Stimulated activated CD4-positive, alpha-beta T cell treated with anti-CD3 and anti-CD28 coated beads, Interleukin-1b, Interleukin-23, amount 100 ng/mL, for 24 hours (primary cell): ENCODE data around the gene TXNRD1.
A peak's percentile ranks its signal among the peaks of the same experiment; 100 is the strongest.
"Not testable (repeated sequence)": the region's sequence is repeated elsewhere in the genome, so short reads cannot be mapped to it uniquely, and the experiment has no call there.

Experiments
- DNase-seq, 4 experiments: peaks; one replicate each; pipeline ENCODE4 v3.0.0-alpha.2; 2020; ENCODE audit warnings: low read depth in 4 of 4, low spot score in 1 of 4

The TXNRD1 gene

DNA sequence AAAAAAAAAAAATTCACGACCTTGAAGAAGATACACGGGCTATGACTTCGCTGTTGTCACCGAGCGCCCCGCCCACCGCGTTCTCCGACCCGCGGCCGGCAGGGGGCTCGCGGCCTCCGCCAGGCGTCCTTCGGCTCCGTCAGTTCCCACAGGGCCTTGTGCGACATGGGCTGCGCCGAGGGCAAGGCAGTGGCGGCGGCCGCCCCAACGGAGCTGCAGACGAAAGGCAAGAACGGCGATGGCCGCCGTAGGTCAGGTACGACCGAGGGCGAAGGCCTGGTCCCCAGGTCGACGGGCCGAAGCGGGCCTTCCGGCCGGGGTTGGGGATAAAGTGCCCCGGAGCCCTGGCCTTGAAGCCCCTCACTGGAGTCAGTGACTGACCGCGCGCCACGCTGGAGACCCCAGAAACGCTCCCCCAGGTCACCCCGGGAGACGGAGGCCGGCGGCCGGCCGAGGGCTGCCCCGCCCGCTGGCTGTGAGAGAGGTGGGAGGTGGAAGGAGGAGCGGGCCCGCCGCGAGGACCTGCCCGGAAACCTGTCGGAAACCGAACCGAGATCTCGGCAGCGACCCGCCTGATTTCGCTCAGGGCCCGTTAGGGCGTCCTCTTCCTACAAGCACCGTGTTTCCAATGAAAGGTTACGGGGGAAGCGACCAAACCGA is at the start of gene TXNRD1:
TSS of gene TXNRD1 (plus strand) at position 142 of the 660 bp plus-strand sequence. CDS start at position 166, 24 bp downstream.
- peak; percentile 57 to 77 (median 70) for DNase-seq

DNA sequence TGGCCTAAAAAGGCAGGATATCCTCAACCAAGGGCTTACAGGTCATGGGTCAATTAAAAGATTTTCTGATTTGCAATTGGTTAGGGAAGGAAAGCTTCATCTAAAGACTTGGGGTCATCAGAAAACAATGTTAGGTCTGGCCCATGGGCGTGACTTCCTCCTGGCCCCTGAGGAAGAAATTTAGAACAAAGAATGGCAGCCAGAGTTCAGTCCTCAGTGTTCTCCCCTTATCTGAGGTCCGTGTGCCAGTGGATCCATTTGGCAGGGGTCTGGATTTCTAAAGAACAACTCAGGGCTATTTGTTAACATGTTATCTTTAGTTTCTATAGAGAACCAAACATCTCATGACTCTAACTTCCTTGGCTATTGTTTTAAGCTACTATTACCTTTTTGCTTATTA is 49.8 kb upstream of the TXNRD1 start:
- DNase-seq: no peak

DNA sequence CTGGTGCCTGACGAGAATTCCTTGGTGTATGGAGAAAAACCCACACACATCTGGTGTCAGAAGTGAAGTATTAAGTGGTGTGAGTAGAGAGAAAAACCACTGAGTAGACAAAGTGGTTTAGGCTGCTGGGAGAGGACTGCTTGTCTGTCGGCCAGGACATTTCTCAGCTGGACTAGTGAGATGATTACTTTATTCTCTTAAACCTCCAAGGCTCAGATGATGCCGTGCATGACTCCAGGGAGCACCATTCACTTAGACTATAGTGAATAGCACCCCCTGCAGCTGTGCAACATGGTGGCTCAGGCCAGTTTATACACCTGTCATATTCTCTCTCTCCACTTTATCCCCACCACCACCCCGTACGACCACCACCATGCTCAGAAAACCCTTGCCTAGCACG is 49.1 kb upstream of the TXNRD1 start:
- no peak for DNase-seq

DNA sequence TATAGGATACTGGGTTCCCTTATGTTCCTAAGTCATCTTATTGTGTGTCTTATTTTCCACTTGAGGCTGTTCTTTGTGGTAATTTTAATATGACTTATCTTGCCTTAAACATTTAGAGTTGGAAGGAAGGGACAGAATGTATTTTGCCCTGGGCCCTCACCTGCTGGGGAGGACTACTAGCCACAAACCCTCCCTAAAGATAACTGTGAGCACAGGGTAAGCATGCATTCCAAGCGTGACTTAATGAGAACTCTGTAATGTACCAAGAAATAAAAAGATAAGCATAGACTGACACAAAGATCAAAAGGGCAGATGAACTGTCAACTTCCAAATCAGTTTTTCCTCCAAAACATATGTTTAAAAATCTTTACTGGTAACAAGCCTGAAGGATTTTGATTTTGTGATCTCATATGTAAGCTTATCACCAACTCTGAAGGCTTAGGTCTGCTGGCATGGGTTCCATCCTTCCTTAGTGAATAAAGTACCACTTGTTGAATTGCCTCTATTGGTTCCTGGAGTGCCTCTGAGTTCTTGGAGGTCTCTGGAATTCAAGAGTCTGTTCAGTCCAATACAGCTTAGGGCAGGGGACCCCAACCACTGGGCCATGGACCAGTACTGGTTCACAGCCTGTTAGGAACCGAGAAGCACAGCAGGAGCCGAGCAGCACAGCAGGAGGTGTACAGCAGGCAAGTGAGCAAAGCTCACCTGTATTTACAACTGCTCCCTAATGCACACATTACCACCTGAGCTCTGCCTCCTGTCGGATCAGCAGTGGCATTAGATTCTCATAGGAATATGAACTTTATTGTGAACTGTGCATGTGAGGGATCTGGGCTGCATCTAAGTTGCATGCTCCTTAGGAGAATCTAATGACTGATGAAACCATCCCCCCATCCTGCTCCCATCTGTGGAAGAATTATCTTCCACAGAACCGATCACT is 47.8 kb upstream of the TXNRD1 start:
- DNase-seq: no peak

DNA sequence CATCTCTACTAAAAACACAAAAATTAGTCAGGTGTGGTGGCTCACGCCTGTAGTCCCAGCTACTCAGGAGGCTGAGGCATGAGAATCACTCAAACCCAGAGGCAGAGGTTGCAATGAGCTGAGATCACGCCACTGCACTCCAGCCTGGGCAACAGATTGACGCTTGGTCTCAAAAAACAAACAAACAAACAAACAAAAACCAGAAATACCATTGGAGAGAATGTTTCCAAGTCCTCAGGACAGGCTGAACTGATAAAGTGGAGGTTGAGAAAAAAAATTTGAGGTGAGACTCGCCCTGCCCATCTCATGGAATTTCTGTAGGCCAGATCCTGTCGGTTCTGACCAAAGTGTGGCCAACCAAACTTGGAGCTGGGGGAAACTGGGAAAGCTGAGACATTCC is 47.0 kb upstream of the TXNRD1 start:
- no peak for DNase-seq

DNA sequence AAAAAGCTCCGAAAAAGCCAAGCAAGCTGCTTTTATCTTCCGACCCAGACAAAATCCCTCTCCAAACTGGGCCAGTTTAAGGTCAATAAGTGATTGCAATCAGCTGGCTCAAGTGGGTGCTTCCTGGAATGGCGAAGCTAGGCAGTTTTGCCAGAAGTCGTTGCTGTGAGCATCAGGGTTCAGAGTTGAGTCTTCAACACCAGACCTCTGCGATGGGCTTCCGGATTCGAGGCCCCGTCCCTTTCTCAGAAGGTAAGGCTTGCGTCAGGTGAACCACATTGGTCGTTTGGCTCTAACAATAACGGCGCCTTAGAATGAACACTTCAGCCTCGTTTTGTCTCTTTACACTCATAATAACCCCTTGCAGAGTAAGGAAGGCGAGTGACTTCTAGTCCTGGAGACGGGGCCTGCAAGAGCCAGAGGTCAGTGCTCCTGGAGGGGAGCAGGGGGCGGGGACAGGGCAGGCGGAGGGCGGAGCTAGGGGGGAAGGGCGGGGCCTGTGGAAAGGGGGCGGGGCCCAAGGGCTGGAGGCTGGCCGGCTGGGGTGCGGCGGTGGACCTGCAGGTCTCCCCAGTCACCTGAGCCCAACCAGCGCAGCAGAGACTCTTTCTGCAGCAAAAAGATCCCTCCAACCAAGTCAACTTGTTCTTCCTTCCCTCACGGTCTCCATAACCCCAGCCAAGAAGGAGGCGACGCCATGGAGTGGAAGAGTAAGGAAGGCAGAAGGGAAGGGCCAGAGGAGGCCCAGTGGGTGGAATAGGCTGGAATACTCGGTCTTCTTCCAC is 43.6 kb upstream of the TXNRD1 start:
- no peak for DNase-seq

DNA sequence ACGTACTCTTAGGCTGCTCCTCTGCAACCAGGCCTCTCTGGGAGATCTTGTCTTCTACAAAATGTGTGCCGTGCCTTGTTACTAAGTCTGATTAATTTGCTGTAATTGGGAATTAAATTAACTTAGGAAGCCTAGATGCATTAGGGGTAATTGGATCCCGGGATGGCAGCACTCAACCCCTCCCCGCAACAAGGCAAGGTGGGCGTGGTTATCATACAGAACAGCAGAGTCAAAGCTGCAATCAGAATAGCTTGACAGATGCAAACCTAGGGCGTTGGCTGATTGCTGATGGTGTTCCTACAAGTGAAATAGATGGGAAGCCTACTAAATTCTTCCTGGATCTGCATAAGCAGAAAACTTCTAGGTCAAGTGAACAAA is 43.0 kb upstream of the TXNRD1 start:
- DNase-seq: no peak

DNA sequence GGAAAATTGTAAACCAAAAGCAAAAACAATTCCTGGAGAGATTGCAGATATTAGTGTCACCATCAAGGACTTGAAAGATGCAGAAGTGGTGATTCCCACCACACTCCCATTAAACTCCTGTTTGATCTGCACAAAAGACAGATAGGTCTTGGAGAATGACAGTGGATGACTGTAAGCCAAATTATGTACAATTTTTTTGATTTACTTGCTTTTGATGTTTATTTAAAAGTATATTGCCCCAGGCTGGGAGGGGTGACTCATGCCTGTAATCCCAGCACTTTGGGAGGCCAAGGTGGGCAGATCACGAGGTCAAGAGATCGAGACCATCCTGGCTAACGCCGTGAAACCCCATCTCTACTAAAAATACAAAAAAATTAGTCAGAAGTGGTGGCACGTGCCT is 41.8 kb upstream of the TXNRD1 start:
- DNase-seq: not testable (repeated sequence)

DNA sequence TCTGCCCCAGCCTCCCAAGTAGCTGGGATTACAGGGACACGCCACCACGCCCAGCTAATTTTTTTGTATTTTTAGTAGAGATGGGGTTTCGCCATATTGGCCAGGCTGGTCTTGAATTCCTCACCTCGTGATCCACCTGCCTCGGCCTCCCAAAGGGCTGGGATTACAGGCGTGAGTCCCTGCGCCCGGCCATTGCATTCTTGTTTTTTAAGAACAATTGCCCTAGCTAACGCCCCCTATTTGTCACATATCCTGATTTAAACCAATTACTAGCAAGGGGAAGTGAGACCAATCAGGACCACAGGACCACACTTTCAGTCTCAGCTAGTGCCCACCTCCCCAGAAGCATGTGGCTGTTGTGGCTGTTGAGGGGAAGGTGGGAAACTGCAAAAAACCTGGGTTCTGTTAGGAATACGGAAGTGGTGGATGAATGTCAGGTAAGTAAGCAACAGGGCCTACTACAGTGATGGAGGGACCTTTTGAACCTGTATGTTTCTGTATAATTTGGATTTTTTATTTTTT is 39.8 kb upstream of the TXNRD1 start:
- no peak for DNase-seq

DNA sequence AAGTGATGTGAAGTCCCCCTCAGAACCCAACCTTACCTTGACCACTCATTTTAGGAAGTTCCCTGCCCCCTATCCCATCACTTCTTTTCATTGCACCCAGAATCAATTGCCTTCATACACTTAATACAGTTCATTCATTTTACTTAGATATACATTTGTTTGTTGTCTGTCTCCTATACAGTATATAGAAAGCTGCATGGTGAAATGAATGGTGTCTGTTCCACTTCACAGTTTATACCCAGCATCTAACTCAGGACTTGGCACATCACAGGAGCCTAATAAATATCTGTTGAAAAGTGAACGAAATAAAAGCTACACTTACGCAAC is 38.3 kb upstream of the TXNRD1 start:
- no peak for DNase-seq

DNA sequence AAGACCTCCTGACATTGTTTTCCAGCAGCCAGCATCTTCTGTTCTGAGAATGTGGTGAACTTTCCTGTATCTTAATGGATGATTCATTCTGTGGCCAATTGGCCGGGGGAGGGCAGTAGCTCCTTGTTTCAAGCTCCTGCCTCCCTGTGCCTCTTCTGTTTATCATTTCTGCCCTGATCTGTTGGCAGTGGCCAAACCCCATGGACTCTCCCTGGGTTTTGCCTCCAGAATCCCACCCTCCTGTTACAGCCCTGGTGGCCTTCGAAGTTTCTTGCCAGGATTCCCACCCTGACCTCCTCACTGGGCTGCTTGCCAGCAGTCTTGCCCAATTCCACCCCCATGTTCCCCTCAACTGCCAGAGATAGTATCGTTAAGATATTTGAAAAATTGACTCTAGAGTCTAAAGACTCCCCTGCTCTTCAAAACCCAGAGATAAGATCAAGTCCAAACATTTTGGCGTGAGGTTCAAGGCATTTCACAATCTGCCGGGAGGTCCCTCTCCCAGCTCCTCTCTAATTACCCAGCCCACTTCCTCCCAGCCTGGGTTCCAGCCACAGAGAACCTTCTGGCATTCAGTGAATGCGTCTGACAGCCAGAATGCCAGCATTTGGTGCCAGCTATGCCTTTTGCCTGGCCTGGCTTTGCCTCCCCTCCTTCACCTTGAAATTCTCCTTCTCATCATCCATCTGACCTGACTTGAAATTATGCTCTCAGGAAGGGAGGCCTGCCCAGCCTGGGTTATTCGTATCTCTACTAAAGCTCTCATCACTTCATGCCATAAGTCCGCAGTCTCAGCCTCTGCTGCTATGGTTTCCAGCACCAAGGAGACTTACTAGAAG is 37.7 kb upstream of the TXNRD1 start:
- no peak for DNase-seq

DNA sequence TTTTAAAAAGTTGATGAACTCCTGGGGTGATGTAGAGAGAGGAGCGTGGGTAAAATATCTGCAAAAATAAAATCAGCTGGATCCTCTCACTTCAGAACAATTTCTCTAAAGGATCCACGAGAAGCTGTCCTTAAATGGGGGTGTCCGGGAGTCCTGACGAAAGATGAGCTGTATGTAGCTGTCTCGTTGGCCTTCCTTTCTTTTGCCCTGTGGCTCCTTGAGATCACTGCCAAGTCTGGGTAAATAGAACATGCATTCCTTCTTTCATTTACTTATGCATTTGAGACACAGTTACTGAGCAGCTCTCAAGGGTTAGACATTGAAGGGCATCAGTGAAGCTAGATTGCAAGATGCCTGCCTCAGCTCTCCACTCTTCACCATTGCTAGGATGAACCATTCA is 35.2 kb upstream of the TXNRD1 start:
- DNase-seq: no peak

DNA sequence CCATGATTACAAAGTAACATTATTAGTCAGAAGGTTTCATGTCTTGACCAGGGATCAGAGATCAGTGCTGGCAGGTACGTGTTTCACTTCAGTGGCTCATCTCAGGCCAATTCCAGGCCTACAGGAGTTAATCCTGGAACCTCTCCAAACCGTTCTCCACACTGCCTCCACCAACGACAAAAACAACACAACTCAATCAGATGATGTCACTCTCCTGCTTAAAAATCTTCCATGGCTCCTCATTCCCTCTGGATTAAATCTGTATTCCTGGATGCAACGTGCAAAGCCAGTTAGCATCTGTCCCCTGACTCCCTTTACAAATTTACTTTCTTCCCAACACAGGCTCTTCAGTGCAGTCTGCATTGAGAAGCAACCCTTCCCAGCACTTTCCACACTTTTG is 34.3 kb upstream of the TXNRD1 start:
- DNase-seq: no peak

DNA sequence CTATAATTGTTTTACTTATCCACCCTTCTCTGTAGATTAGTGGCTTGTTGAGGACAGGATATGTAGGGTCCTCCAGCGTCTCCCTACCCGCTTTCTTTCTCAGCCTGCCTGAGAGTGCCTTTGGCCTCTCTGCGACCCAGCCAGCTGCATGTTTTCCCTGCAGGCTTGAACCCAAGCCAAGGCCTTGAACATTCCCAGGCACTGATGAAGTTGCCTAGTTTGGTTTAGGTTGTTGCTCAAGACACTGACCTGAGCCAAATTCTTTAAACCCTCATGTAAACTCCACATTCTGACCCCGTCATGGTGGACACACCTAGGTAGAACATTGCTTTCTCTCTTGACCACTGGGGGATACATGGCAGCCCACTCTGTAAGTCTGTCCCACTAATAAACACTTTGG is 33.4 kb upstream of the TXNRD1 start:
- DNase-seq: no peak

DNA sequence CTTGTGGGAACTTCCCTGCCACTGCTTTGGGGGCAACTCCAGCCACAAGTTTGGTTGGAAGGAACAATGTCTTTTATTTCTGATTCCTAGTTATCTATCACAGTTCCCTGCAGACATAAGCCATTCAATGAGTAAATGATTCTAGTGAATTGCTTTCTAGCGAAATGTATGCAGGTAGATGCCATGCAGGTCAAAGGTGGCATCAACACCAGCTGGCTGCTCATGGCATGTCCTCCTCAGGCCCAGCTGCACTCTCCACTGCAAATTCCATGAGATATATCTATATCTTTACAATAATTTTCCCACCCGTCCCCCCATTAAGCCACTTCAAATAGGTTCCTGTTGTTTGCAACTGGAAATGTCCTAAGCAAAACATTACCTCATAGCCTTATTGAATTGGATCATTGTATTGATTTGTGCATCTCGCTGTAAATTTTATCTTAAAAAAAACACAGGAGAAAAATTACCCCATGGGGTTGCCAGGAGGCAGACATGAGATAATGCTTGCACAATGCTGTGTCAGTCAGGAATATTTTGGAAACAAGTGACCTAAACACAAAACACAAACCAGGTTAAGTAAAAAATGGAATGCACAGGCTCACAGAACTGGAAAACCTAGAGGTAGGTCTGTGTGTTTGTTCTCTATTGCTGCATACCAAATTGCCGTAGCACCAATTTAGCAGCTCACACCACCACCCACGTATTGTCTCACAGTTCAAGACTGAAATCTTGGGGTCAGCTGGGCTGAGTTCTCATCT is 32.8 kb upstream of the TXNRD1 start:
- no peak for DNase-seq

DNA sequence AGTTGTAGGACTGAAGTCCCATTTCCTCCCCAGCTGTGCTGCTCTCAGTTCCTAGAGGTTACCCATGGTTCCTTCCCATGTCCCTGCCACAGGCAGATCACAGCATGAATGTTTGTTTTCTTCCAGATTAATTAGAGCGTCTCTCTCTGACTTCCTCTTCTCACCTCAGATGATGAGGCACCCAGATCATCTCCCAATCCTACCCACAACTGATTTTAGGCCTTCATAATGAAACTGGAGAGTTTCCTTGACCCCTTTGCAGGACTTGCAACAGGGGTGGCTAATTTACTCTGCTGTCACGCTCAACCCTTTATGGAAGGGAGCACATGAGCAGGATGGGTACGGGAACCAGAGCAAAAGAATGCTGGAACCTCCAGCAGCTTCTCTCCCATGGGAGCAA is 32.1 kb upstream of the TXNRD1 start:
- DNase-seq: no peak

DNA sequence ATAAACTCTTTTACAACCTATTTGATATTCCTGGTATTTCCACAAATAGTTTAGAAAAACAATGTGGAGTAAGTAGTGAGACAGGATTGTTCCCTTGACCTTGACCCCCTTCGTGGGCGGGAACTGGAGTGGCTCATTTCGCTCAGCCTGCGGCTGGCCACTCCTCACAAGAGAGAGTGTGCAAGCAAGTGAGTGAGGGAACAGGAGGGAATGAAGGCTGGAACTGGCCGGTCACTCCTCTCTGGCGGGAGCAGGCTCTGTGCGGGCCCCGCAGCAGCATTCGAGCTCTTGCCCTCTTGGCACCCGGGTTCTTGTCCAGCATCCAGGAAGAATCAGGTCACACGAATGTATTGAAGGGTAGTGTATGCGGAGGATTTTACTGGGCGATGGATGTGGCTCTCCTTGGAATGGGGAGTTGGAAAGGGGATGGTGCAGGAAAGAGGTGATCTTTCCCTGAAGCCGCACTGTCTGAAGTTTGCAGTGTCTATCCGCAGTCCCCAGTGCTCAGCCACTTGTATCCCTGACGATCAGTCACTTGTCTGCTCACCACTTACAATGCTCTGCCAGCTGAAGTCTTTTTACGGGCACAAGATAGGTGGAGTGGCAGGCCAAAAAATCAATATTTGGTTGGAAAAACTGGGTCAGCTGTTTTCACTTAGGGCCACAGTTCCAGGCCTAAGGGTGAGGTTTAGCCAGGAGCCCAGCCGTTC is 28.0 kb upstream of the TXNRD1 start:
- DNase-seq: no peak

DNA sequence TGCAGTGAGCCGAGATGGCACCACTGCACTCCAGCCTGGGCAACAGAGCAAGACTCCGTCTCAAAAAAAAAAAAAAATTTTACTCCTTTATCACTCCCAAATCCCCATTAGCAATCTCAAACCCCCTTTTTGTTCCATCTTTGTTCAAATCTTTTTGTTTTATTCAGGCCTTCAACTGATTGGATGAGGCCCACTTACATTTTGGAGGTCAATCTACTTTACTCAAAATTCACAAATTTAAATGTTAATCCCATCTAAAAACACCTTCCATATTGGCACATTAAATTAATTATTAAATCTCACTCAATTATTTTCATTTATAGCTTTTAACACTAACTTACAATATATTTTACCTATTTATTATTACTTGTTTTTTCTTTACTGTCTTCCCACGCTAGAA is 27.0 kb upstream of the TXNRD1 start:
- DNase-seq: no peak

DNA sequence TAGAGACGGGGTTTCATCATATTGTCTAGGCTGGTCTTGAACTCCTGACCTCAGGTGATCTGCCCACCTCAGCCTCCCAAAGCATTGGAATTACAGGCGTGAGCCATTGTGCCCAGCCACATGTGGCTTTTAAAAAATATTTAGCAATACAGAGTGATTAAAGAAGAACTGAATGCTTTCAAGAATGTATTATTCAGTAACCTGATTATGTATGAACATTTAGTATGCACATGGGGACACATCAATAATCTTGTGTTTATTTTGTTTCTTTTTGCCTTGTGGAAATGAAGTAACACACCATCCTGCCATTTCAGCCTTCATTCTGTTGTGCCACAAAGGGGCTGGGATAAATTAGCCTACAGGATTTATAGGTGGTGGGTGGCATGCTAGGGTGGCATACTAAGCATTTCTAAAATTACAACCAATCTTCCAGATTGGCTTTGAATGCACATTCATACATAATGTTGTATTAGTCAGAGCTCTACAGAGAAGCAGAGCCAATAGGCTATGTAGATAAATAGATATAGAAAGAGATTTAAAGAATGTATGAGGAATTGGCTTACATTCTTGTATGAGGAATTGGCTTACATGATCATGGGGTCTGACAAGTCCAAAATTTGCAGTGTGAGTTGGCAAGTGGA is 25.5 kb upstream of the TXNRD1 start:
- DNase-seq: no peak
